Skin epidermis (tissue), 12 donors: ENCODE measurements around the gene NDUFA8.

Experiments
- H3K27ac ChIP-seq, 21 experiments: fragments of 200-600 bp; sonication (generic) in 11 of 21; one replicate each; pipeline ENCODE4 v1.5.0; 2020; ENCODE audit warnings: mild to moderate bottlenecking in 3 of 21, inconsistent platforms in 2 of 21, moderate library complexity in 2 of 21
- H3K4me3 ChIP-seq, 7 experiments: fragments of 200-600 bp; sonication (generic) in 2 of 7; one replicate each; pipeline ENCODE4 v1.5.0; 2020; ENCODE audit warnings: inconsistent platforms in 2 of 7, mild to moderate bottlenecking in 2 of 7, moderate library complexity in 1 of 7

Gene NDUFA8

DNA sequence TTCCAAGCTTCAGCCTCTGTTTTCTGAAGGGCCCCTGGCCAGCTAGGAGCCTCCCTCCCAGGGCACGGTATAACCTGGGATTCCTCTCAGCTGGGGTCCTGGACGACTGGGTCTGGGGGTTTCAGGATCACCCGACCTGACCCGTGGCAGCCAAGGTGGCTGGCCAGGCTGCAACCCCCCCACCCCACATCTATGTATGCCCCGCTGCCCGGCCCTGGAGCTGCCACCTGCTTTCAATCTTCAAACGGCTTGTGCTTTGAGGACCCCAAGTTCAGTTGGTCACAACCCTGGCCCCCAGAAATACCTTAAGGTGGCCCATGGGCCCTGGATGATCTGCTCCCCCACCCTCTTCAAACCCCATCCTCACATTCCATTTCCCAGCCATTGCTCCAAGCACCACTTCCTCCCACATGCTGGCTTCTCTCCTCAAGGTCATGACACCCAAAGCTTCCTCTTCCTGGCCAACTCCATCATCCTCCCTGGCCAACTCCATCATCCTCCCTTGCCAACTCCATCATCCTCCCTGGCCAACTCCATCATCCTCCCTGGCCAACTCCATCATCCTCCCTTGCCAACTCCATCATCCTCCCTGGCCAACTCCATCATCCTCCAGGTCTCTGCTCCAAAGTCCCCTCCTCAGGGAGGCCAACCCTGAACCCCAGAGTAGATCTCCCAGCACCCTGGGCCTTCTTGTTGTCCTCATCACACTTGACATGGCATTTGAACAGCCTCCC lies 49.3 kb downstream of the NDUFA8 start:
- Histone ChIP-seq H3K4me3 (no peak overlapping the region), H3K27ac (no peak overlapping the region)

DNA sequence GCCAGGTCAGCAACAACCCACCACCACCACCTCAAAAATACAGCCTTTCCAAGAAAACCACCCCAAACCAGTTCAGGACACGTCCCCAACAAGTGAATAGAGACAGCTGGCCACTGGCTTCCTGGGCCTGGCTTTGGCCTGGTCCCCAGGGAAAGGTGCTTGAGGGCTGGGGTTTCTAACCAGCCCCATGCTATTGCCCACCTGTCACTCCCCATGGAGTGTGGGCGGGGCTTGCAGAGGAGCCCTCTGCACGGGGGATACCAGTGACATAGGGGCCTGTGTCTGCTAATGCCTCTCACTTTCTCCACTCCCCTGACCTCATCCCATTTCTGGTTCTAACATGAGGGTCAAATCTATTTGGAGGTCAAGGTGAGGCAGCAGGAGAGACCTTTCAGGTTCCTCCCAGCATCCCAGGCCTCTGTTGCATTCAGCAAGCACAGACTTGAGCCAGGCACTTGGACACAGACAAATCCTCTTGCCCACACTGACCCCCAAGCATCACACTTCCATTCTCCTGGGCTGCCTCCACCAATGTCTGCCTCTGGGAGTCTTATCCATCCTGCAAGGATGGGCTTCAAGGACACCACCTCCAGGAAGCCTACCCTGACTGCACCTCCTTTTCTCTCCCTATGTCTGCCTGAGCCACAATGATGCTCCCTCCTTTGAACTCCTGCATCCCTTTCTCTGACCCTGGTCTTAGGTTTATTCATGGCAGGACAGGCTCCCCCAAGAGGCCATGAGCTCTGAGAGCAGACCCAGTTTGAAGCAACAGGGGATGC lies 50.4 kb downstream of the NDUFA8 start:
- no peak overlapping the region for H3K27ac ChIP-seq

DNA sequence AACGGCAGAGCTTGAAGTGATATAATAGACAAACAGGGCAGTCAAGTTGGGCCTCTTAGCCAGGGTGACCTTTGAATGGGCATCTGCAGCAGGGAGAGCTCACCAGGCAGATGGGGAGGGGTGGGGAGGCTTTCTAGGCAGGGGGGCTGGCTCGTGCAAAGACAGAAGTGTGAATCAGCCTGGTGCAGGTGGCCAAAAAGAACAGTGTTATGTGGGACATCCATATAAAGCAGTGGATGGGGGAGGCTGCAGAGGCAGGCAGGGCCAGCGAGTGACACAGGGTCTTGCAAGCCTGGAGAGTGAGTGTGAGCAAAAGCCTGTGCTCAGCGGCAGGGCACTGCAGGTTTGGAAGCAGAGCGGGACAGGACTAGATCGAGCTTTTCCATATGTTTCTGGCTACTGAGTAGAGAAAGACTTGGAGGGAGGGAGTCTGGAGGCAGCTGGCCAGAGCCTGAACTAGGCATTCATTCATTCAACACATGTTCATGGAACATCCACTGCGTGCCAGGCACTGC lies 52.2 kb downstream of the NDUFA8 start:
- Histone ChIP-seq H3K27ac (no peak overlapping the region), H3K4me3 (no peak overlapping the region)

More for the DNA sequence above, 50.4 kb downstream of the NDUFA8 start:
- H3K4me3 ChIP-seq: no peak overlapping the region

DNA sequence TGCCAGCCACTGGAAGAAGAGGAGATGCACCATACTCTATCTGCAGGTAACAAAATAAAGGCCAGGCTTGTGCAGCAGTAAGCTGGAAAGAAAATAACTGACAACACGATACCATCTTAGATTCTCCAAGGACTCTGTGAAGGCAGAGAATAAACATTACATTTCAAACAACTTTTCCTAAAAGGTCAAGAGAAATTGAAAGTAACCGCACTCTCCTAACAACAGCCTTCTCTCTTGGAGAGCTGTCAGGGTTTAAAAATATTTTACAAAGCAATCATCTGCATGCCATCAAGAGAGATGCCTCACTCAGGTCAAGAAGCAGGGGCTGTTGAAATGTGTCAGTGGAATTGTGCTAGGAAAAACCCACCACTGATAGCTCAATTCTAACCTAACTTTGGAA lies 53.0 kb downstream of the NDUFA8 start:
- no peak overlapping the region for H3K27ac ChIP-seq

DNA sequence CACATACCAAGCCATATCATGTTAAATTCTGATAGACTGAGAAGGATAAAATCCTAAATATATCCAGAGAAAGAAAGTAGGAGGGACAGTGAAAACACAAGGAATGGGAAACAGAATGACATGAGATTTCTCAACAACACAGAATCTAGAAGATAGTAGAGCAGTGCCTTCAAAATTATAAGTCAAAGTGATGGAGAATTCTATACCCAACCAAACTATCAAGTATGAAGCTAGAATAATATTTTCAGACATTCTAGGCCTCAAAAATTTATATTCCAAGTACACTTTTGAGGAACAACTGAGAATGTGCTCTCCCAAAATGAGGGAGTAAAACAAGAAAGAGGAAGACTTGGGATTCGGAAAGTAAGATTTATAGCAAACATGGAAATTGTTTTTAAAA lies 55.6 kb downstream of the NDUFA8 start:
- no peak overlapping the region for H3K4me3 ChIP-seq
- no peak overlapping the region for H3K27ac ChIP-seq

More for the DNA sequence above, 53.0 kb downstream of the NDUFA8 start:
- no peak overlapping the region for H3K4me3 ChIP-seq

DNA sequence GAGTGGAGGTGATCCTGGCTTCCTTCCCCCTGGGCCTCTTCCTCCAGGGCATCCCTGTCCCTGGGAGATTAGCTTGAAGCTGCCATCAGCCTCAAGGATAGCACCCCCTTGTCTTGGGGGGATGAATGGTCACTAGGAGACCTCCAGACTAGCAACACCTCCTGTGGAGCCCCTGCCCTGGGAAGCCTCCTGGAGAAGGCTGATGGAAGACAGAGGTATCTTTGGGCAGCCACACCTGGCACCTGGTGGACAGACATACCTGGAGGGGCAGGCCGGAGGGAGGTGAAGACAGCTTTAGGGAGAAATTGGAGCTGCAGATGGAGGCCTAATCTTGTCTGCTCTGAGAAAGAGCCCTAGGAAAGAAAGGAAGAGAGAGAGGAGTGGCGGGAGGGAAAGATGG lies 57.4 kb downstream of the NDUFA8 start:
- H3K27ac ChIP-seq: no peak overlapping the region
- no peak overlapping the region for H3K4me3 ChIP-seq

DNA sequence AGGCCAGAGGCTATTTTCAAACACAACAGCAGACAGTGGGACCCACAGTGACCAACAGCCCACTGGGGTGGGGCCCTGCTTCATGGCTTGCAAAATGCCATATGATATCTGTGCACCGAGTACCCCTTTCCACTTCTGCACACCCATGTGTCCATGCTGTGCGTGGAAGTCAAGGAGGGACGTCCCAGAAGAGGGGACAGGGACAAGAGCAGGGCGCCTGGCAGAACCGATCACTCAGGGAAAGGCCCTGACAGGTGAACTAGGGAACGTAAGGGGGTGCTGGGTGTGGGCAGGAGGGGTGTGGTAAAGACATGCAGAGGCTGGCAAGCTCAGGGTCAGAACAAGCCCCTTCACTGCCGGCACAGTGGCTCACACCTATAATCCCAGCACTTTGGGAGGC lies 58.8 kb downstream of the NDUFA8 start:
- H3K4me3 ChIP-seq: no peak overlapping the region
- no peak overlapping the region for H3K27ac ChIP-seq

DNA sequence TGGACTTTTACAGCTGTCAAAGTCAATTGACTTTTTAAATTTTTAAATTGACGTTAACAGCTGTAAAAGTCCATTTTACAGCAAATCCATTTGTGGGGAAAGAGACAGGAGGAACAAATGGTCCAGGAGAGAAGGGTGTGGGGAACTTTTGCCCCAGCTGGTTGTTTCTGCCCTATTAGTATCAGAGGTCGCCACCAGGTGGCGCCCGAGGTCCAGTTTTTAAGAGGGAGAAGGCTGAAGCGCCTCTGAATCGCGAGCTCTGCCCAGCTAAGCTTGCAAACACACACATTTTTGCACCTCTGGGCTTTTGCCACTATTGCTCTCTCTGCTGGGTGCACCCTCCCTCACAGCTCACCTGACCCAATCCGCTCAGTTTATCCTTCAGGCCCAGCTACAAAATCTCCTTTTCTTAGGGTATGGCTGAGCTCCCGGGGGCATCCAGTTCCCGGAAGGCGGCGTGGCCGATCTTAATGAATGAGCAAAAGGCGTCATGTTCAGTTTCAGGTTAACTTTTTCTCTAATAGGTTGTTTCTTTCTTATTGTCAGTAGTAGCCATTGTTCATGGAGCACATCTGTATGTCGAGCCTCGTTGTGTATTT lies 60.2 kb downstream of the NDUFA8 start:
- Histone ChIP-seq H3K27ac (no peak overlapping the region), H3K4me3 (no peak overlapping the region)

DNA sequence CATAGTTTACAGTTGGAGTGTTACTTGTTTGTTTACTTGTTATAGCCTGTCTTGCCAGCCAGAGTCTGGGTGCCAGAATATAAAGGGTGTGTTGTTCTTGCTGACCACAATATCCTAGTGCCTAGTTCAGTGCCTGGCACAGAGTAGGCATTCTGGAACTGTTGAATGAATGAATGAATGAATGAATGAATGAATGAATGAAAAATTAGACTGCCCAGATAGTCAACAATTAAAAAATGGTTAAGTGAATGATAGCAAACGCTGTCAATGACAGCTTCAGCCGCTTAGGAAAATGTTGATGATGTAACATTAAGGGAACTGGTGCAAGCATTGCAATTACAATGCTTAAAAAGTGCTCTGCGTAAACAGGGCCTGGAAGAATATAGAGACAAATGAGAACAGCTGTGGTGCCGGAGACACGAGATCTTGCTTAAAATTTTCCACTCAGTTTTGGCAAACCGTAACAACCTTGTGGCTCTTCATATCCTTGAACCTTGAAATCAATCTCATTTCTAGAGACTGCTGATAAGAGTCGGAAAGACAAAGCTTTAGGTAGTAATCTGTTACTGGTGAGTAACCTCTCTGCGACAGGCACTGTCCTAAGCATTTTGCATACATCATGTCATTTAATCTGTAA lies 61.8 kb downstream of the NDUFA8 start:
- Histone ChIP-seq H3K27ac (no peak overlapping the region), H3K4me3 (no peak overlapping the region)

DNA sequence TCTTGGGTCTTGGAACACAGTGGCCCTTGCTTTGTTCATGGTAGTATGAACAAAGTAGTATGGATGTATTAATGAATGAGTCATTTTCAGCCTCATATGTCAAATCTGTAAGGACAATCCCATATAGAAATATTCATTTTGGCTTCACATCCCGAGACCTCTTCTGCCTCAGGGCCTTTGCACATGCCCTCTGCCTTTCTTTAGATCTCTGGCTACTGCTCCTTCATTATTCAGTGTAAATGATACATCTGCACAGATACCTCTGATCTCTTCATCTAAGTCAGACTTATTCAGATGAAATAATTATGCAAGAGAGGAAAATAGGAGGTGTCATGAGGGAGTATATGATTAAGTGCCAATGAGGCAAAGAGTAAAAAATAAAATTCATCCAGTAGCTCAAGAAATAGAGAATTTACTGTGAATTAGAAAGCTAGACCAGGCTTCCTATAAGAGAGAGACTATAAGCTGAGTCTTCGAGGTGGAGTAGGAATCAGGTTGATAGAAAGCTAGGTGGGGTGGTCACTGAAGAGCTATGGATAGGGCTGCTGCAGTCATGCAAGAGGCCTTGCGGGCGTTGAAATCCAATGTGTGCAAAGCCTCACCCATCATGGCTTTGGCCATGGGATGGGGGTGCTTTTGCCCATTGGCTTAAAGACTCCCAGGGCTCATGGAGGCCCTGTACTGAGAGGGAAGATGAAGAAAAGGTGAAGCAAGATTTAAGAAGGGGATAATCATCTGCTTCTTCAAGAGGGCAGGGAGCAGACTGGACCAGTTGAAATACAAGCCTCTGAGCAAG lies 62.8 kb downstream of the NDUFA8 start:
- Histone ChIP-seq H3K27ac (no peak overlapping the region), H3K4me3 (no peak overlapping the region)

DNA sequence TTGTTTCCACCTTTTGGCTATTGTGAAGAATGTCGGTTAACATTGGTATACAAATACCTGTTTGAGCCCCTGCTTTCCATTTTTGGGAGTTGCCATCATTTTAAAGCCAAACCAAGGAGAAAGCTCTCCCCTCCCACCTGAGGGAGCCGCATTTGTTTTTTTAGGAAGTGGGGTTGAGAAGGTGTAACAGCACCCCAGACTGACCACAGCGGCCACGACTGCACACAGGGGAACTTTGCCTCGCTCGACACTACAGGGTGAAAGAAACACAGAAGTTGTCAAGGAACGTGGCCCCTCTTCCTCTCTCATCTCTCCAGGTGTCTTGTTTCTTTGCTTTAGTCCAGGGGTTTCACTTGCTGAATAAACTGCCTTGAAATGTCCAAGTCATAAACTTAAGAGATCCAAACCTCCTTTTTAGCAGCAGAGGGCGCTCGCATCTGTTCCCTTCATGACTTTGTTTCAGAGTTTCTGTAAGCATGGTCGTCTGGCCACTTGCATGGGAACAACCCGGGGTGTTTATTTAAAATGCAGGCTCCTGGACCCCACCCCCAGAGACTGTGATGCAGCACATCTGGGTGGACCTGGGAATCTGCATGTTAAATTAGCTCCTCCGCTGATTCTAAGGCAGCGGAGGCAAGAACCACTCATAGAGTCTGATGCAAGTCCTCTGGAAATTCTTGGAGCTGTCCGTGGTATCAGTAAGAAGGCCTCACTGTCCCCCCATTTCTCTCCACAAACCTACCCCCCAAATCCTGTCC lies 64.4 kb downstream of the NDUFA8 start:
- no peak overlapping the region for H3K27ac ChIP-seq
- no peak overlapping the region for H3K4me3 ChIP-seq
